Ureter (tissue), 1 donor: ENCODE measurements around the gene TRPC1. TPM values are rescaled to one million over a fixed set of nuclear protein-coding genes. Genes with fewer than 3 reads are reported as not detected.

Experiments used
- DNase-seq: peaks from one replicate; pipeline ENCODE4 v3.0.0-alpha.2; 2020; ENCODE audit warnings: low spot score
- total RNA-seq: library from RNA; stranded (reverse); gene quantifications from one replicate; pipeline ENCODE4 v1.2.4, GENCODE V29; 2023
- donor health status: DM: yes; HTN: yes; CAD: no.

The TRPC1 gene
- total RNA-seq, 1 donor from 2014 or later, result 22.5 TPM

DNA sequence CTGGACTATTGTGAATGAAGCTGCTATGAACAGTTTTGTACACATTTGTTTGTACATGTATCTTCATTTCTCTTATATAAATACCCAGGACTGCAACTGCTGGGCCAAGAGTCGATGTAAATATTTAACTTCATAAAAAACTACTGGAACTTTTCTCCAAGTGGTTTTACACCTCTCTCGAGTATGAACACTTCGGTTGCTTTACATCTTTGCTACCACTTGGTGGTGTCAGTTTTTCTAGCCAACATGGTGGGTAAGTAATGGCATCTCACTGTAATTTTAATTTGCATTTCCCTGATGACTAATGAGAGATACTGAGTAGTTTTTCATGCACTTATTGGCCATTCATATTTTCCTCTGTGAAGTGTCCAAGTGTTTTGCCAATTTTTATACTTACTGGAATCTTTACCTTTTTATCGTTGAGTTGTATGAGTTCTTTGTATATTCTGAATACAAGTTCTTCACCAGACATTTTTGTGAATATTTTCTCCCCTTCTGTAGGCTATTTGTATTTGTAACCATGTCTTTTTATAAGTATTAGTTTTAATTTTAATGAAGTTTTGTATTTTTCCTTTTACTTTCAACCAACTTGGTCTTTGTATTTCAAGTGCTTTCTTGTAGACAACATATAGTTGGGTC is 120.6 kb downstream of the TRPC1 start:
- no peak for DNase-seq

DNA sequence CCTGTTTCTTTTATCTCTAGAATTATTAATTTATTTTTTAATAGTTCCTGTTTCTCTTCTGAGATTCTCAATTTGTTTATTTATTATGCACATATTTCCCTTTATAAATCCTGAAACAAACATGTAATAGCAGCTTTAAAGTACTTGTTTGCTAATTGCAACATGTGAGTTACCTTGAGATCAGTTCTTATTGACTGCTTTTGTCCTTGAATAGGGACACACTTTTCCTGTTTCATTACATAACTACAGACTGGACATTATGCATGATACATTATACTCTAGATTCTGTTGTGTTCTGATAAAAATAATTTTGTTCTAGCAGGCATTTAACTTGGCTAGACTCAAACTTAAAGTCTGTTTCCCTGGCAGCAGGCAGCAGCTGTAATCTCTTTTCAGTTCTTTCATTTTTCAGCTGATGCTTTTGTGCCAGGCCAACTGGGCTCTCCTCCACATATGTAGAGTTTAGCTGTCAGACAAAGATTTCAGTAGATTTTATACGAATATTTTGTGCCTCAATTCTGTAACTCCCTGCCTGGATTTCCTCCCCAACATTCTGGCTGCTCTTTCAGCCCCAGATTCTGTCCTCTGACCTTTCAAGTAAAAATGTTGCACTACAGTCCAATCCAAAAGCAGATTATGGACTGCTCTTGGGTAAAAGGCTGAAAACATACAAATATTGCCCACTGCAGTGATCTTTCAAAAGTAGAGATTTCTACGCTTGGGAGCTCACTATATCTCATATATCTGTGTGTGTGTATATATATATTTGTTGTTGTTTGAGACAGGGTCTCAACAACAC is 123.1 kb downstream of the TRPC1 start:
- DNase-seq, result no peak

- no peak for DNase-seq
Observed at GRCh38 chr3:142849148-142849547, 125.3 kb downstream of the TRPC1 start.

- DNase-seq, result no peak
Observed at GRCh38 chr3:142850395-142851023, 126.7 kb downstream of the TRPC1 start.

- DNase-seq, result no peak
Observed at GRCh38 chr3:142852009-142852408, 128.2 kb downstream of the TRPC1 start.

DNA sequence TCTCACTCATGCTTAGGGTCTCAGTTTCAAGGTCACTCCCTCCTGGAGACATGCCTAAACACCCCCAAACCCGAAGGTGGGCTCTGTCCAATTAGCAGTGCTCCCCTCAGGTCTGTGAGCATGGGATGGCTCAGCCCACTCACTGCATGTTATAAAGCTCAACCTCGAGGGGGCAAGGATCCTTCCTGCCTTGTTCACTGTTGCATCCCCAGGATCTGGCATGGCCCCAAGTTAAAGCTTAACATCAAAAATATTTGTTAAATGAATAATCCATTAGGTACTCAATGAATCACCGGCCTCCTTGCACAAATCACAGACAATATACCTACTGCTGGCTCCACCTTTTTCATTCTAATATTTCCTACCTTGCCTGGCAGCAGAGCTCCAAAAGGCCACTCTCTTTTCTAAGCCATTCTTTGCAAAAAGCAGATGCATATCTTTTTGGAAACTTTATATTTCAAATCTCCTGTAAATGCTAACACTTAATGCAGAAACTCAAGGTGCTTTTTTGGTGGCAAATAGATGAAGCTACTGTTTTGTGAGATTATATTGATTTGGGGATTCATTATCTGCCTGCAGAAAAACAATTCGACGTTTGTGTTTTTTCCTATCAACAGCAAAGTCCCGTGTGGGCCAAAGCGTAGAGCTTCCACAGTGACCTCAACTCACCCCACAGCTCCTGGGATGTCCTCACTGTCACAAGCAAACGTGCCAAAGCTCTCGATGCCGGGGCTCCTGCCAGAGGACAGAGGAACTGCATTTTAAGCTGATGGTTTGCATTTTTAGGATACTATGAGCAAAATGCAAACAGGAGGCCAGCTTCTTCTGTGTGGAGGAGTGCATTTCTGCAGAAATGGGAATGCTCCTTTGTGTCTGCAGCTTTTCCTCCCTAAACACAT is 129.7 kb downstream of the TRPC1 start:
- peak; percentile 50 for DNase-seq

GRCh38 chr3:142857056-142857455 is 133.2 kb downstream of the TRPC1 start:
- no peak for DNase-seq

Other genes starting within 250 kb of the TRPC1 start
- gene ATR, start 145.3 kb upstream of the TRPC1 start, total RNA-seq, result 45.7 TPM
- 70.5 TPM for gene PLS1, start 127.6 kb upstream of the TRPC1 start, total RNA-seq
- gene PCOLCE2, start 165.0 kb downstream of the TRPC1 start, total RNA-seq, result 14.3 TPM
- not detected for gene PAQR9, start 239.6 kb downstream of the TRPC1 start, total RNA-seq